WTC11 (cell line): ENCODE data around the gene MACF1. TPM values are rescaled to one million over a fixed set of nuclear protein-coding genes. Genes with fewer than 3 reads are reported as not detected.

ENCODE experiments used
- ATAC-seq: fragments of 200-7000 bp; cut with Tn5 transposase; 2 replicates; pipeline ENCODE4 v1.10.0; 2021; ENCODE audit warnings: mild to moderate bottlenecking, moderate library complexity
- CTCF ChIA-PET: fragments of 300-600 bp; sonication (Branson Sonifier 250); formaldehyde crosslinking; loops from one replicate; lab custom pipeline; 2021; ENCODE audit warnings: antibody characterized with exemption; lab: Charles Lee
- POLR2A ChIA-PET: fragments of 350-600 bp; sonication (Branson Sonifier 250); formaldehyde crosslinking; loops from one replicate; lab custom pipeline; 2021; ENCODE audit warnings: antibody characterized with exemption; lab: Charles Lee
- DNase-seq: peaks from one replicate; pipeline ENCODE4 v3.0.0; 2021; ENCODE audit warnings: low spot score
- H3K27ac Mint-ChIP-seq: 2 replicates; pipeline ENCODE4 v1.8.0; 2021; ENCODE audit warnings: mixed read lengths
- H3K27me3 Mint-ChIP-seq: 2 replicates; pipeline ENCODE4 v1.8.0; 2021; ENCODE audit warnings: low read depth, mild to moderate bottlenecking, moderate library complexity, mixed read lengths
- H3K36me3 Mint-ChIP-seq: 2 replicates; pipeline ENCODE4 v1.8.0; 2021; ENCODE audit warnings: mixed read lengths
- H3K4me1 Mint-ChIP-seq: 2 replicates; pipeline ENCODE4 v1.8.0; 2022; ENCODE audit warnings: mixed read lengths
- H3K4me3 Mint-ChIP-seq: 2 replicates; pipeline ENCODE4 v1.8.0; 2021; ENCODE audit warnings: mild to moderate bottlenecking, moderate library complexity, mixed read lengths
- H3K9me3 Mint-ChIP-seq: 2 replicates; pipeline ENCODE4 v1.8.0; 2021; ENCODE audit warnings: mixed read lengths
- ETV6 ChIP-seq: sonication (generic); formaldehyde crosslinking; IDR thresholded peaks from 2 replicates; pipeline ENCODE4 v1.8.1; 2022; ENCODE audit warnings: mild to moderate bottlenecking, missing genetic modification reagents
- GTF2I ChIP-seq: fragments of 250-450 bp; sonication (Bioruptor Pico); conservative IDR thresholded peaks from 2 replicates; pipeline ENCODE4 v1.4.0; 2021; ENCODE audit warnings: mild to moderate bottlenecking
- IRF2 ChIP-seq: sonication (generic); formaldehyde crosslinking; IDR thresholded peaks from 2 replicates; pipeline ENCODE4 v1.8.0; 2022; ENCODE audit warnings: low read depth, missing genetic modification reagents, borderline replicate concordance
- RELA ChIP-seq: sonication (generic); formaldehyde crosslinking; IDR thresholded peaks from 2 replicates; pipeline ENCODE4 v1.8.1; 2022; ENCODE audit warnings: missing genetic modification reagents, mild to moderate bottlenecking, borderline replicate concordance
- RORB ChIP-seq: fragments of 250-450 bp; sonication (Bioruptor Pico); IDR thresholded peaks from 2 replicates; pipeline ENCODE4 v1.9.0; 2021; ENCODE audit warnings: mild to moderate bottlenecking
- TEAD4 ChIP-seq: sonication (generic); formaldehyde crosslinking; IDR thresholded peaks from 2 replicates; pipeline ENCODE4 v1.8.0; 2022; ENCODE audit warnings: mild to moderate bottlenecking, missing genetic modification reagents
- ZNF121 ChIP-seq: sonication (generic); formaldehyde crosslinking; IDR thresholded peaks from 2 replicates; pipeline ENCODE4 v1.8.0; 2023; ENCODE audit warnings: missing genetic modification reagents
- ZNF263 ChIP-seq: sonication (generic); formaldehyde crosslinking; IDR thresholded peaks from 2 replicates; pipeline ENCODE4 v1.8.1; 2022; ENCODE audit warnings: low read depth, mild to moderate bottlenecking, moderate library complexity, missing genetic modification reagents
- ZNF396 ChIP-seq: fragments of 250-450 bp; sonication (Bioruptor Pico); IDR thresholded peaks from 2 replicates; pipeline ENCODE4 v1.8.0; 2021; ENCODE audit warnings: mild to moderate bottlenecking, moderate library complexity, borderline replicate concordance
- ZNF416 ChIP-seq: fragments of 250-450 bp; sonication (Bioruptor Pico); IDR thresholded peaks from 2 replicates; pipeline ENCODE4 v1.9.0; 2021; ENCODE audit warnings: mild to moderate bottlenecking, inconsistent platforms
- total RNA-seq: library from RNA; stranded (reverse); gene quantifications from 3 replicates; pipeline ENCODE4 v1.2.3, GENCODE V29; 2021
- TF ChIP-seq, protein P1 (sequence below): sonication (generic); formaldehyde crosslinking; IDR thresholded peaks from 2 replicates; pipeline ENCODE4 v1.8.0; 2023; ENCODE audit warnings: missing genetic modification reagents
- TF ChIP-seq, protein P2 (sequence below): fragments of 250-450 bp; sonication (Bioruptor Pico); IDR thresholded peaks from 2 replicates; pipeline ENCODE4 v1.9.0; 2021; ENCODE audit warnings: mild to moderate bottlenecking, borderline replicate concordance
- TF ChIP-seq, protein P3 (sequence below): sonication (generic); formaldehyde crosslinking; conservative IDR thresholded peaks from 2 replicates; pipeline ENCODE4 v1.8.1; 2022; ENCODE audit warnings: mild to moderate bottlenecking, missing genetic modification reagents
- TF ChIP-seq, protein P4 (sequence below): fragments of 250-450 bp; sonication (Bioruptor Pico); IDR thresholded peaks from 2 replicates; pipeline ENCODE4 v2.1.2; 2022; ENCODE audit warnings: mild to moderate bottlenecking, moderate library complexity
- TF ChIP-seq, protein P5 (sequence below): sonication (generic); formaldehyde crosslinking; IDR thresholded peaks from 2 replicates; pipeline ENCODE4 v1.8.1; 2022; ENCODE audit warnings: mild to moderate bottlenecking, moderate library complexity, missing genetic modification reagents

MACF1 gene
- total RNA-seq, 1 experiment from 2014 or later = 327 TPM

DNA sequence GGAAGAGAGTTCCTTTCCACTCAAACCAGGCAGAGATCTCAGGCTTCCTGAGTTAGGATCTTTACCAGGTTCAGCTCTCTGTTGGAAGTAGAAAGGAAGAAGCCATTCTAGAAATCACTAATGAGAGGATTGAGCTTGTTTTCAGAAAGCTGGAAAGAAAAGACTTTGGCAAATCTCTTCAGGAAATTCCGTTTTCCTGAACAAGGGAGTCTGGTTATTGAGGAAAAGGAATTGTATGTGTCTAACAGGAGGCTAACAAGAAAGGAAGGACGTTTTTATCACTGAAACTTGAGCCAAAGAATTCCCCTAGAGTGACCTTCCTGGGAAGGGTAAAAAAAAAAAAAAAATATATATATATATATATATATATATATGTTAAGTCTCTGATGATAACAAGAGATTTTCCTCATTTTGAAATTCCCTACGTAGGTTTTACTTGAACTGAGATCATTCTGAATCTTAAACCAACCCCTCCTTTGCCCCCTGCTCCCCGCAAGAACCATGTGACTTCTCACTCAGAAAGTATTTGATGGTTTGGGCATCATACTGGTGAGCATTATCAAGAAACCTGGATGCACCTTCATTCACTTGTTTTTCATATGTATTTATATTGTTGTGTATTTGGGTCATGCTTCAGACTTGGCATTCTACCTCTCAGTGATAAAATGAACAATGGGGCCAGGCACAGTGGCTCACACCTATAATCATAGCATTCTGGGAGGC is 188.5 kb downstream of the MACF1 start (continued):
- TF ChIP-seq, protein P1, sequence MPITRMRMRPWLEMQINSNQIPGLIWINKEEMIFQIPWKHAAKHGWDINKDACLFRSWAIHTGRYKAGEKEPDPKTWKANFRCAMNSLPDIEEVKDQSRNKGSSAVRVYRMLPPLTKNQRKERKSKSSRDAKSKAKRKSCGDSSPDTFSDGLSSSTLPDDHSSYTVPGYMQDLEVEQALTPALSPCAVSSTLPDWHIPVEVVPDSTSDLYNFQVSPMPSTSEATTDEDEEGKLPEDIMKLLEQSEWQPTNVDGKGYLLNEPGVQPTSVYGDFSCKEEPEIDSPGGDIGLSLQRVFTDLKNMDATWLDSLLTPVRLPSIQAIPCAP = no peak
- TF ChIP-seq, all 79 proteins: peak for 0

DNA sequence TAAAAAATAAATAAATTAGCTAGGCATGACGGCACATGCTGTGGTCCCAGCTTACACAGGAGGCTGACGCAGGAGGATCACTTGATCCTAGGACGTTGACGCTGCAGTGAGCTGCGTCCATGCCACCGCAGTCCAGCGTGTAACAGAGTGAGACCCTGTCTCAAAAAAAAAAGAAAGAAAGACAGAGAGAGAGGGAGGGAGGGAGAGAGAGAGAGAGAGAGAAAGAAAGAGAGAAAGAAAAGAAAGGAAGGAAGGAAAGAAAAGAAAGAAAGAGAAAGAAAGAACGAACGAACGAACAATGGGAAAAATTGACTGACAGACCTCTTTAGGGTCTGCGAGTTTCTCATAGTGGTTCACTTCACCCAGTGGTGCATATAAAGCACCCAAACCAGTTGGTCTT is 189.2 kb downstream of the MACF1 start:
- Mint-ChIP-seq H3K9me3 (no peaks in the 10 kb centered on the region), H3K36me3 (peaks cover 14% of the 10 kb centered on the region), H3K4me1 (peaks cover 65% of the 10 kb centered on the region), H3K27me3 (no peaks in the 10 kb centered on the region), H3K4me3 (no peak overlapping the region), H3K27ac (0 out of 2 replicates have a peak overlapping the region, but pooled peaks have one; percentile 67)
- TF ChIP-seq RELA (CRISPR knock-in tag) = no peak
- no peak for TF ChIP-seq ZNF416 (CRISPR knock-in tag)
- TF ChIP-seq, protein P2, sequence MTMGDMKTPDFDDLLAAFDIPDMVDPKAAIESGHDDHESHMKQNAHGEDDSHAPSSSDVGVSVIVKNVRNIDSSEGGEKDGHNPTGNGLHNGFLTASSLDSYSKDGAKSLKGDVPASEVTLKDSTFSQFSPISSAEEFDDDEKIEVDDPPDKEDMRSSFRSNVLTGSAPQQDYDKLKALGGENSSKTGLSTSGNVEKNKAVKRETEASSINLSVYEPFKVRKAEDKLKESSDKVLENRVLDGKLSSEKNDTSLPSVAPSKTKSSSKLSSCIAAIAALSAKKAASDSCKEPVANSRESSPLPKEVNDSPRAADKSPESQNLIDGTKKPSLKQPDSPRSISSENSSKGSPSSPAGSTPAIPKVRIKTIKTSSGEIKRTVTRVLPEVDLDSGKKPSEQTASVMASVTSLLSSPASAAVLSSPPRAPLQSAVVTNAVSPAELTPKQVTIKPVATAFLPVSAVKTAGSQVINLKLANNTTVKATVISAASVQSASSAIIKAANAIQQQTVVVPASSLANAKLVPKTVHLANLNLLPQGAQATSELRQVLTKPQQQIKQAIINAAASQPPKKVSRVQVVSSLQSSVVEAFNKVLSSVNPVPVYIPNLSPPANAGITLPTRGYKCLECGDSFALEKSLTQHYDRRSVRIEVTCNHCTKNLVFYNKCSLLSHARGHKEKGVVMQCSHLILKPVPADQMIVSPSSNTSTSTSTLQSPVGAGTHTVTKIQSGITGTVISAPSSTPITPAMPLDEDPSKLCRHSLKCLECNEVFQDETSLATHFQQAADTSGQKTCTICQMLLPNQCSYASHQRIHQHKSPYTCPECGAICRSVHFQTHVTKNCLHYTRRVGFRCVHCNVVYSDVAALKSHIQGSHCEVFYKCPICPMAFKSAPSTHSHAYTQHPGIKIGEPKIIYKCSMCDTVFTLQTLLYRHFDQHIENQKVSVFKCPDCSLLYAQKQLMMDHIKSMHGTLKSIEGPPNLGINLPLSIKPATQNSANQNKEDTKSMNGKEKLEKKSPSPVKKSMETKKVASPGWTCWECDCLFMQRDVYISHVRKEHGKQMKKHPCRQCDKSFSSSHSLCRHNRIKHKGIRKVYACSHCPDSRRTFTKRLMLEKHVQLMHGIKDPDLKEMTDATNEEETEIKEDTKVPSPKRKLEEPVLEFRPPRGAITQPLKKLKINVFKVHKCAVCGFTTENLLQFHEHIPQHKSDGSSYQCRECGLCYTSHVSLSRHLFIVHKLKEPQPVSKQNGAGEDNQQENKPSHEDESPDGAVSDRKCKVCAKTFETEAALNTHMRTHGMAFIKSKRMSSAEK (CRISPR knock-in tag) = no peak
- TF ChIP-seq, protein P3, sequence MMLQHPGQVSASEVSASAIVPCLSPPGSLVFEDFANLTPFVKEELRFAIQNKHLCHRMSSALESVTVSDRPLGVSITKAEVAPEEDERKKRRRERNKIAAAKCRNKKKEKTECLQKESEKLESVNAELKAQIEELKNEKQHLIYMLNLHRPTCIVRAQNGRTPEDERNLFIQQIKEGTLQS (CRISPR knock-in tag) = no peak
- no peak for TF ChIP-seq RORB
- ChIA-PET POLR2A (no interaction called here), CTCF (interaction anchor here (1.6 to 2.5 kb wide), 2 partner anchors 14 to 17 kb away, joined by 3 to 9 read pairs; no protein-coding TSS in a partner anchor)
- DNase-seq (no peak), ATAC-seq (no peak)

DNA sequence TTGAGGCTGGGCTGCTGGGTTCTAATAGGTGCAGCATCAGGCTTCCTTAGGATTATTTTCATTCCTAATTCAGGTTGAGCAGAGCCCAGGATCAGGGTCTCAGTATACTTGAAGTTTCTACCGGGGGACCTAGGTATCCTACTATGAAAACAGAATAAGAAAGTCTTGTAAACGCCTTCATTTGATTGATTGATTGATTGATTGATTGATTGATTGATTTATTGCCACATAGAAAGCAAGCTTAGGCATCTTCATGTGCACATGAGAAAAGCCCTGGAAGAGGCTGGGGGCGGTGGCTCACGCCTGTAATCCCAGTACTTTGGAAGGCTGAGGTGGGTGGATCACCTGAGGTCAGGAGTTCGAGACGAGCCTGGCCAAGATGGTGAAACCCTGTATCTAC is 189.6 kb downstream of the MACF1 start:
- Mint-ChIP-seq H3K27ac (peak overlapping the region; percentile 11; the same call in 1 of the 2 replicates), H3K9me3 (no peaks in the 10 kb centered on the region), H3K4me3 (no peak overlapping the region), H3K36me3 (peaks cover 11% of the 10 kb centered on the region), H3K27me3 (no peaks in the 10 kb centered on the region), H3K4me1 (peaks cover 69% of the 10 kb centered on the region)
- no peak for TF ChIP-seq TEAD4 (CRISPR knock-in tag)
- TF ChIP-seq ETV6 (CRISPR knock-in tag) = no peak
- TF ChIP-seq GTF2I (CRISPR knock-in tag) = no peak
- TF ChIP-seq, protein P4, sequence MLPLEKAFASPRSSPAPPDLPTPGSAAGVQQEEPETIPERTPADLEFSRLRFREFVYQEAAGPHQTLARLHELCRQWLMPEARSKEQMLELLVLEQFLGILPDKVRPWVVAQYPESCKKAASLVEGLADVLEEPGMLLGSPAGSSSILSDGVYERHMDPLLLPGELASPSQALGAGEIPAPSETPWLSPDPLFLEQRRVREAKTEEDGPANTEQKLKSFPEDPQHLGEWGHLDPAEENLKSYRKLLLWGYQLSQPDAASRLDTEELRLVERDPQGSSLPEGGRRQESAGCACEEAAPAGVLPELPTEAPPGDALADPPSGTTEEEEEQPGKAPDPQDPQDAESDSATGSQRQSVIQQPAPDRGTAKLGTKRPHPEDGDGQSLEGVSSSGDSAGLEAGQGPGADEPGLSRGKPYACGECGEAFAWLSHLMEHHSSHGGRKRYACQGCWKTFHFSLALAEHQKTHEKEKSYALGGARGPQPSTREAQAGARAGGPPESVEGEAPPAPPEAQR (CRISPR knock-in tag) = no peak
- no peak for TF ChIP-seq IRF2
- TF ChIP-seq, protein P5, sequence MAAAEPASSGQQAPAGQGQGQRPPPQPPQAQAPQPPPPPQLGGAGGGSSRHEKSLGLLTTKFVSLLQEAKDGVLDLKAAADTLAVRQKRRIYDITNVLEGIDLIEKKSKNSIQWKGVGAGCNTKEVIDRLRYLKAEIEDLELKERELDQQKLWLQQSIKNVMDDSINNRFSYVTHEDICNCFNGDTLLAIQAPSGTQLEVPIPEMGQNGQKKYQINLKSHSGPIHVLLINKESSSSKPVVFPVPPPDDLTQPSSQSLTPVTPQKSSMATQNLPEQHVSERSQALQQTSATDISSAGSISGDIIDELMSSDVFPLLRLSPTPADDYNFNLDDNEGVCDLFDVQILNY (CRISPR knock-in tag) = no peak
- TF ChIP-seq ZNF263 (CRISPR knock-in tag) = no peak
- no peak for TF ChIP-seq ZNF396
- no peak for TF ChIP-seq ZNF121 (CRISPR knock-in tag)
- TF ChIP-seq, protein P1 = no peak
- CTCF ChIA-PET = interaction anchor here (1.6 to 2.5 kb wide), 2 partner anchors 13 to 17 kb away, joined by 3 to 9 read pairs; no protein-coding TSS in a partner anchor
- ATAC-seq (no peak), DNase-seq (no peak)
- POLR2A ChIA-PET = no interaction called here
